GF-D8 (cell line): ENCODE measurements around the gene GLIPR1.
"Not testable (repeated sequence)": the region's sequence is repeated elsewhere in the genome, so short reads cannot be mapped to it uniquely, and the experiment has no call there.

Experiments used
- DNase-seq: peaks from one replicate; lab custom pipeline; 2025; lab: John Stamatoyannopoulos, UW

The GLIPR1 gene

GRCh38 chr12:75476071-75476470, 4.5 kb upstream of the GLIPR1 start:
- DNase-seq: no peak

GRCh38 chr12:75477137-75477536, 3.4 kb upstream of the GLIPR1 start:
- no peak for DNase-seq

GRCh38 chr12:75478116-75478794, 2.3 kb upstream of the GLIPR1 start:
- DNase-seq: peak; percentile 75

DNA sequence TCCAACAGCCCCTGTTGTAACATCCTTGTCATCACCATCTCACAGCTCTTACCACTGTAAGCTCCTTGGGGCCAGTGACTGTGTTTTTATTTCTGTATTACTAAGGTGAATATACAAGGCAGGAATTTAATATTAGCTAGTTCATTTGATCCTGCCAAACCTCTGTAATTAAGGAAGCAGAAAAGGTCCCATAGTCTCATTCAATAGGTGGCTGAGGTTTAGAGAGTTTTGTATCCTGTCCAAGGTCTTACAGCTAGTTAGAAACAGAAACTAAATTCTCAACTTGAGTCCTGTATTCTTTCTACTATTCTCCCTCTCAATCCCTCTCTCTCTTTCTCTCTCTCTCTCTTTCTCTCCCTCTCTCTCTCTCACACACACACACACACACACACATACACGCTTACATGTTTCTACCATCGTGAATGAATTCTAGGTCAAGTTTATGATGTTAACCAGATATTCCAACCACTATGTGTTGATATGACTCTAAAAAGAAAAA, 543 bp upstream of the GLIPR1 start:
- DNase-seq: no peak

GRCh38 chr12:75481013-75481705, 604 bp downstream of the GLIPR1 start:
- peak; percentile 68 for DNase-seq

- peak; percentile 23 for DNase-seq
These were observed 1.2 kb downstream of the GLIPR1 start for GRCh38 chr12:75481774-75482173.

DNA sequence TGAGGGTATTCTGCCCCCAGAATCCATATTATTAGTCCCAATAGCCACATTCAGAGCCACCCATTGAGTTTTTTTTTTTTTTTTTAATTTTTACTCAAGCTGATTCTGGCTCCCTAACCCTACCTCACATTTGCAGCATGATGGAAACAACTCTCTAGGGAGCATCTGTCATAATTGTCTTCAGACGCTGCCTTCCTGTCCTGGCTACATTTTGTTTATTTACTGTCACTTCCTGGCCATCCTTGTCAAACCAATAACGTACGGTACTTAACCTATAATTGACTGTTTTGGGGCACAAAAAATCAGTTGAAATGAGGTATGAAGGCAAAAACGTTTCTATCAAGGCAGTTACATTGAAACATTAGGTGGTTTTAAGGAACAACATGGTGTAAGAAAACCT, 2.1 kb downstream of the GLIPR1 start:
- DNase-seq: no peak

DNA sequence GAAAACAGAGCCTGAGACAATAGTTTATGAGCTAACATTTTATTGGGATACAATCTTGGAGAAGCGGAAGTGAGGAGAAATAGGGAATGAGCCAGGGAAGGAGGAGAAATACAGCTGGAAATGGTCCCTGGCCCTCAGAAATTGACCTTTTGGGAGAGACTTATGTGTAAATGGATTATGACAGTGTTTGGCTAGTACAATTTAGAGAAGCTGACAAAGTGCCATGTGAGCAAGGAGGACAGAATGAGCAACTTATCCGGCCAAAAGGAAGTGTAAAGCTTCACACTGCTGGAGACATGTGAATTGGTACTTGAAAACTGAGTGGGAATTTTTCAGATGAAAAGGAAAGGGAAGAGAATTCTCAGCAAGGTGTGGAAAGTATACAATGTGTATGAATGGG, 2.9 kb downstream of the GLIPR1 start:
- DNase-seq: no peak

- DNase-seq: not testable (repeated sequence)
These were observed 3.9 kb downstream of the GLIPR1 start for GRCh38 chr12:75484450-75484849.

DNA sequence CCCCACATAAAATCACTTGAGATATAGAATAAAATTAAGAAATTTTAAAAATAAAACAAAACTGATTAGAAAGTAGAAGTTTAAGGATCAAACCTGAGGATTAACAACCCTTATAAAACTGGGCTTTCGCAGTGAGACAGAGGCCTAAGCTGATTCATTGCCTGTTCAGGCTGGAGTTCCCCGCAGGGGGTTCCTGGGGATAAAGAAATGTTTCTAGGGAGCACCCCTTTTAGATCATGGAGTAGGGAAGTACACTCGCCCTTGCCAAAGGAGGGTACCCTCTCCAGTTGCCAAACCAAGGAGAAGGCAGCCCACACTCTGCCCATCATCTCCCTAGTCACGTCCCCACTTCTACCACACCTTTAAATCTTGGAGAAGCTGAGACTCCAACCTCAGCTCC, 6.8 kb downstream of the GLIPR1 start:
- DNase-seq: no peak

DNA sequence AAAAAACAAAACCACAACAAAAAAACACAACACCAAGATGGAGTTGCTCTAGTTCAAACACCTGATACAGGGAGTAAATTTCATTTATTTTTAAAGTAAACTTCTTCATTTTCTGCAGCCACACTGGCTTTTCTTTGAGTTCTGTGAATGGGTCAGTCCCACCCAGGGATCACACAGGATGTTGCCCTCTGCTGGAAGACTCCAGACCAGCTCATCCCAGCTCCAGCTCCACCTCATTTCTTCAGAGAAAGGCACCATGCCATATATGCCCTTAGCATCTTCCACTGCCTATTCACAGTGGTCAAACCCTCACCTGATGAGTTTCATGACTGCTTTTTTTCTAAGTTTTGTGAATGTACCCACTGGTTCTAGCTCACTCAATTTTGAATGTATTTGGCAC, 8.0 kb downstream of the GLIPR1 start:
- no peak for DNase-seq

DNA sequence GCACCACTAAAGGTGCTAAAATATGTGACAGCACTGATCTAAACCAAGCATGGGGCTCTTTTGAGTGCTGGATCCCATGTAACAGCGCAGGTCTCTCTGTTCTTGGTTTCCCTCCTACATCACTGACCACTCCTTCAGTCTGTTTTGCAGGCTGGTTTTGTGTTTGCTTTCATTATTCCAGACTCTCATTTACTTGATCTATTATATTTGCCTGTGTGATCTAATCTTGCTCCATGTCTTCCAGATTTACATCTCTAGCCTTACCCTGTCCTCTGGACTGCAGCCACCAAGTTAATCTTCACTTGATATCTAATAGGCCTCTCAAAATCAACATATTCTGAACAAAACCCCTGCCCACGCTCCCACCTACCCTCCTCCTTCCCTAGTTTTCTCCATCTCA, 8.6 kb downstream of the GLIPR1 start:
- DNase-seq: no peak

- DNase-seq: no peak
These were observed 9.2 kb downstream of the GLIPR1 start for GRCh38 chr12:75489613-75490210.

GRCh38 chr12:75491169-75491568, 10.6 kb downstream of the GLIPR1 start:
- DNase-seq: no peak

DNA sequence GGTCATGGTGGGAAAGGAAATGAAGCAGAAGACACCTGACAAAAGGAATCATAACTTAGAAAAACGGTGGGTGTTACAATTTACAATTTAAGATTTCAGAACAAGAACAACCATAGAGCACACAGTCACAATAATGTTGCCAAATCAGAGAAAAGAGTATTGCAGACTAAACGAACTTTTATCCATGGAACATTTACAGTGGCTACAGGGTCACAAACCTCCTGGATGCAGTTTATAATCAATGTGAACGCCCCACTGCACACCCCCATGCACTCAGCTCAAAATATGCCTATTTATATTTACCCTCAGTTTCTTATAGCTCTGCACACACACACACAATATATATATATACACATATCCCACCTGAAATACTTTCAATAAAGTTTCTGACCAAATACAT, 22.9 kb downstream of the GLIPR1 start:
- DNase-seq: no peak

GRCh38 chr12:75503866-75504265, 23.3 kb downstream of the GLIPR1 start:
- DNase-seq: no peak

DNA sequence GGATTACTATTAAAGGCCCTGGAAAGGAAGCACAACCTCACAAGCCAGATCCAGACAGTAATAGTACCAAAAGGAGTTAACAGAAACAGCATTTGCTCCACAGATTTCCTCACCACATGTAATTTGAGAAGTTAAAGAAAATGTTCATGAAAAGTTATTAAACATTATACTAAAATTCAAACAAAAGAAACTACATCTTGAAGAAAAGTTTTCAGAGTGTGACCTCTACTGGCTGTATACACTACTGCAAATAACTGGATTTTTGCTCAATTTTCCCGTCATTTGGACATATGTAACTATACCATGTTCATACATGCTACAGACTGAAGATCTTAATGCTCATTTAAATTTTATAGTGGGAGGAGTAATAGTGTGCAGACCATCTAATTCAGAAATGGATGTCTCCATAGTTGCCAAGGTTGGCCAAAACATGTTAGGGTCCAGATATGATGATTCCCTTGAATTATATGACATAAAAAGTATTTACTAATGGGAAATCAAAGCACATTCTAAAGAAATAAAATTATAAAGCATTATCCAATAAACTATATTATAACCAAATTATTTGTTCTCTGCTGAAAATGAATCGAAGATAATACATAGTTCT, 25.3 kb downstream of the GLIPR1 start:
- no peak for DNase-seq

DNA sequence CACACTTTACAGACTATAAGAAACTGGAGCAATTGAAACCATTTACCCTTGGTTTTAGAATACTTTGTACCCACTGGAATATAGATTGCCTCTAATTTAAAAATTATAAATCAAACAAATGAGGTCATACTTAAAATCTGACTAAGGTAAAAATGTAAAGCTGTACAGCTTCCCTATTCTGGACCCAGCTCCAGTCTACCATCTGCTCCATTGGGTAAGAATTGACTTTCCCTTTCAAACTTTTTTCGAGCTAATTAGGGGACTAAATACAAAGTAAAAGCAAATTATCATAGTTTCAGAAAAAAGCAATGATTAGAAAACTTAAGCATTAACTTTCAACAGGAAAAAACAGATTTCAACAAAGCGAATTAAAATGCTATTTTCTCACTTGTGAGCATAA, 26.5 kb downstream of the GLIPR1 start:
- DNase-seq: no peak

- DNase-seq: no peak
These were observed 27.6 kb downstream of the GLIPR1 start for GRCh38 chr12:75508159-75508558.

GRCh38 chr12:75509621-75510020, 29.1 kb downstream of the GLIPR1 start:
- DNase-seq: no peak

DNA sequence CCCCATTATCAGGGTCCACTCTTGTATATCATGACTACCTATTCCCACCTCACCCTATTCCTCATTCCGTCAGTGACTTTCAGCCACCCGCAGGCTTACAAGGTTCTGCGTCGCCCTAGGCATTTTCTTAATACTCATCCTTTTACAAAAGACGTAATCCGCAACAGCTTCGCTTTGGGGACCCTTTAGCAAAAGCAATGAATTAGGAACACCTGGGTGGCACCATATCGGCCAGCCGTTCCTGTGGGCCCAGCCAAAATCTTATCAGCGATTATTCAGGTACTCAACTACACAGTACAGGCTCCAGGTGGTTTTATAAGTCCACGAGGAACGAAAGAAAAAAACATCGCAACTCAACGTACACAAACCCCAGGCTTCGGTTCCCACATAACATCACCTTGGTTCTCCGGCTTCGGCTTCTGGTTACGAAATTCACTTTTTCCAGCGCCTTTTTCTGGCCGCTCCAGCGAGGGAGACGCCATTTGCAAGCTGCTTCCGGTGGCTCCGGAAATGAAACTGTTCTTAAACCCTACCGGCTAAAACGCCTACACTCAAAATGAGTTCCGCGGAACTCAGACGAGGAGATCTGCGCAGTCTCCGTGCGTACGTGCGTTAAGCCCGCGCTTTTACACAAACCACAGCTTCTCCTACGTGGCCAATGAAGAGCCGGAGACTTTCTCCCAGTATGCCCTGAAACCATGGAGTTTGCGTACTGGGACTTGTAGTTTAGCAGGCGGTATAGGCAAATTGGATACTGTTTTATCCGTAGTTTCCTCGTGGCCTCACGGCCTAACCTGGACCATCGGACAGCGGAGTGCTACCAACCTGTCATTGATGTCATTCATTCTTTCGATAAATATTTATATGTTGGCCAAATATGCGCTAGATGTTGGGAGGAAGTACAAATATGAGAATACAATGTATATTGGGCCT, 30.8 kb downstream of the GLIPR1 start, which contains the start of gene KRR1:
Gene KRR1 (minus strand): TSS at position 494 of the 933 bp plus-strand sequence. CDS start 12 bp downstream, at position 482.
- DNase-seq: peak; percentile 97

DNA sequence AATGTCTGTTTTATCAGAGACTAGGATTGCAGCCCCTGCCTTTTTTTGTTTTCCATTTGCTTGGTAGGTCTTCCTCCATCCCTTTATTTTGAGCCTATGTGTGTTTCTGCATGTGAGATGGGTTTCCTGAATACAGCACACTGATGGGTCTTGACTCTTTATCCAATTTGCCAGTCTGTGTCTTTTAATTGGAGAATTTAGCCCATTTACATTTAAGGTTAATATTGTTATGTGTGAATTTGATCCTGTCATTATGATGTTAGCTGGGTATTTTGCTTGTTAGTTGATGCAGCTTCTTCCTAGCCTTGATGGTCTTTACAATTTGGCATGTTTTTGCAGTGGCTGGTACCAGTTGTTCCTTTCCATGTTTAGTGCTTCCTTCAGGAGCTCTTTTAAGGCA, 40.7 kb downstream of the GLIPR1 start:
- DNase-seq: not testable (repeated sequence)
